ENCODE data around the gene TTLL12. TPM values are rescaled to one million over a fixed set of nuclear protein-coding genes. Genes with fewer than 3 reads are reported as not detected.

The TTLL12 gene
- total RNA-seq, 4 donors from 2014 or later: 43.6 to 93.9 (median 81.4) TPM

DNA sequence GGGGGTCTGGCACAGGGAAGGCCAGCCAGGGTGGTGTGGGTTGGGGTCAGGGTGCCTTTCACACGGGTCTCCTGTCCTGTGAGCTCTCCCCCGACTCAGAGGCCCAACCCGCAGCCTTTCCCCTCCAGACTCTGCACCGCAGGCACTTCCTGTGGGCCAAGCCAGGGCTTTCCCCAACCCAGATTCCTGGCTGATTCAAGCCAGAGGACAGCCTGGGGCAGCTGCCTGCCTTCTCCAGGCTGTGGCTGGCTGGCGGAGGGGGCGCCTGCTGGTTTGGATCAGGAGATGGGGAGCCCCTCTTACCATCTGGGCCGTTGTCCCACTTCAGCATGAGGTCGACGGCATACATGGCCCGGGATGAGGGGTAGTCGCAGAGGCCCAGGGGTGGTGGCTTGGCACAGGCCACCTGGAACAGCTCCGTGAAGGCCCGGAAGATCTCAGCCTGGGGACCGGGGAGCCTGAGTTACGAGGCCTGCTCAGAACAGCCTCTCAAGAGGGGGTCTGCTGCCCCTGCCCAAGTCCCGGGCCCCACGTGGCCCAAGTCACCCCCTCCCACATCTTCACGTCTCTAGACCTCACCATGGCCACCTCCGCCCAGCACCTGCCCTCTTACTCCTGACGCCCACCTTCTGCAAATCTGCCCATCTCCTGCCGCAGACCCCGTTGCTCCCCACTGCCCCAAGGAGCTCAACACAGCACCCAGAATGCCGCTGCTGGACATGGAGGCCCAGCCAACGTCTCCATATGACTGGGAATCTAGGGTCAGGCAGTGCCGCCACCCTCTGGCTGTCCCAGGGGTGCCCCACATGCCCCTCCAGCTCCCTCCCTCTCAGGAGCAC is 18.2 kb downstream of the TTLL12 start:
- no peak overlapping the region for H3K4me3 ChIP-seq
- TF ChIP-seq POLR2AphosphoS5 (IDR thresholded peaks at IDR 0.05): no peak
- no peak for TF ChIP-seq EP300 (IDR thresholded peaks at IDR 0.05)
- TF ChIP-seq POLR2A (IDR thresholded peaks at IDR 0.05): no peak
- TF ChIP-seq, protein P1, sequence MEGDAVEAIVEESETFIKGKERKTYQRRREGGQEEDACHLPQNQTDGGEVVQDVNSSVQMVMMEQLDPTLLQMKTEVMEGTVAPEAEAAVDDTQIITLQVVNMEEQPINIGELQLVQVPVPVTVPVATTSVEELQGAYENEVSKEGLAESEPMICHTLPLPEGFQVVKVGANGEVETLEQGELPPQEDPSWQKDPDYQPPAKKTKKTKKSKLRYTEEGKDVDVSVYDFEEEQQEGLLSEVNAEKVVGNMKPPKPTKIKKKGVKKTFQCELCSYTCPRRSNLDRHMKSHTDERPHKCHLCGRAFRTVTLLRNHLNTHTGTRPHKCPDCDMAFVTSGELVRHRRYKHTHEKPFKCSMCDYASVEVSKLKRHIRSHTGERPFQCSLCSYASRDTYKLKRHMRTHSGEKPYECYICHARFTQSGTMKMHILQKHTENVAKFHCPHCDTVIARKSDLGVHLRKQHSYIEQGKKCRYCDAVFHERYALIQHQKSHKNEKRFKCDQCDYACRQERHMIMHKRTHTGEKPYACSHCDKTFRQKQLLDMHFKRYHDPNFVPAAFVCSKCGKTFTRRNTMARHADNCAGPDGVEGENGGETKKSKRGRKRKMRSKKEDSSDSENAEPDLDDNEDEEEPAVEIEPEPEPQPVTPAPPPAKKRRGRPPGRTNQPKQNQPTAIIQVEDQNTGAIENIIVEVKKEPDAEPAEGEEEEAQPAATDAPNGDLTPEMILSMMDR (IDR thresholded peaks at IDR 0.05): no peak
- H3K36me3 ChIP-seq: peaks cover 63% of the 10 kb centered on the region
- H3K4me1 ChIP-seq: peaks cover 25% of the 10 kb centered on the region
- no peak for DNase-seq (ENCODE audit: low spot score in 2 of 2)
- H3K27ac ChIP-seq: no peak overlapping the region
- no peaks in the 10 kb centered on the region for H3K27me3 ChIP-seq
- H3K9me3 ChIP-seq: no peaks in the 10 kb centered on the region
- 59% methylated on average over 18 of the region's 25 CpGs for WGBS

DNA sequence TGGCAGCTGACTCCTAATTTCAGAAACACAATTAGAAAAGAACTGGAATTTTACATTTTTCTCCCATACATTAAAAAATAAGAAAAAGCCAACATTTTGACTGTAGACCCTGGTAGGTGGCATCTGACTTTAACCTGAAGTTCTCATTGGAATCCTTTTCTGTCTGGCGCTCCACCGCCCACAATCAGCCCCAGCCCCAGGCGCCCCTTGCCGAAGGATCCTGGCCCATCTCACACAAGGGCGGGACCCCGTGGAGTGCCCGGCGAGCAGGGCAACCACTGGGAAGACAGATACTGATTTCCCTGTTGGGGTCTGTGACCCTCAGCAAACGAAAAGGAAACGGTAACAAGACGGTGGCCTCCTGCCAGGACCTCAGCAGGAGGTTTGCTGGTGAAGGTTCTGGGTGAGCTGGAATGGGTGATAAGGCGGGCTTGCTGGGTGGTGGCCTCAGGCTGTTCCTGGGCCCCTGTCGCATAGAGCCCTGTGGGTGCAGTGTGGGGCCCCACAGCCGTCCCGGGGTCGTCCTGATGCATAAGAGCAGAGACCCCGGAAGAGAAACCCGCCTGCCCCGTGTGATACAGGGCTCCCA is 19.8 kb downstream of the TTLL12 start:
- Histone ChIP-seq H3K27ac (no peak overlapping the region), H3K27me3 (no peaks in the 10 kb centered on the region), H3K4me3 (no peak overlapping the region), H3K36me3 (peaks cover 52% of the 10 kb centered on the region), H3K4me1 (peaks cover 37% of the 10 kb centered on the region), H3K9me3 (no peaks in the 10 kb centered on the region)
- WGBS: 91% methylated on average over 18 of the region's 19 CpGs
- DNase-seq (ENCODE audit: low spot score in 2 of 2): no peak
- TF ChIP-seq EP300 (IDR thresholded peaks at IDR 0.05): no peak
- no peak for TF ChIP-seq POLR2A (IDR thresholded peaks at IDR 0.05)
- TF ChIP-seq POLR2AphosphoS5 (IDR thresholded peaks at IDR 0.05): no peak
- TF ChIP-seq, protein P1 (IDR thresholded peaks at IDR 0.05): no peak

DNA sequence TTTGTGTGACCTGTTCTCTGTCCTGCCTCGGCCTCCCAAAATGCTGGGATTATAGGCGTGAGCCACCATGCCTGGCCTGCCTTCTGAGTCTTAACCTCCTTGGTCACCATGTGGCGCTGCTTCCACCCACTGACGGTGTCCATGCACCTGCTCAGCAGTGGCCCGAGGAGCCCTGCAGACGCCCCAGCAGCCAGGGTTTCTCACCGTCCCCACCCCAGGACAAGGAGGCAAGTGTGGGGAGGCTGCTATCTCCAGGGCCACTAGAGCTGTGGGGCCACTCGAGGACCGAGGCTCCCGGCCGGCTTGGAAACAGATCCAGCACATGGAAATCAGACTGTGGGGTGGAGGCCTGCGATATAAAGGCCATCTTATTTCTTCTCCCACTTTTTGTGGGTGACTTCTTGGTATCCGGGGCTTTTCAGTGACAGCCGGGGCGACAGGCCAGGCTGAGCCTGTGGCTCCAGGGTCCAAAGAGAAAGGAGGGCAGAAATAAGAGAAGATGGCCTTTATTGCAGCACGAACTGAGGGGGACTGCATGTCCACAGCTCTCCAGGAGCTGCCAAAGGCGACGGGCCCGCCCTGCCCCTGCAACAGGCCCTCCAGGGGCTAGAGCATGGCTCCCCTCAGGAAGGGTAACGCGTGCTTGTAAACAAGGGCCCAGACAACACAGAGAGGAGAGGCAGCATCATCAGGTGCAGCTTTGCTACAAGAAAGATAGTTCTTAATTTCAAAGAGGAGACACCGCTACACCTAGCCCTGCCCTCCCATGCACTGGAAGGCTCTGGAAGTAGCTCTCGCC is 20.6 kb downstream of the TTLL12 start:
- H3K36me3 ChIP-seq: peaks cover 51% of the 10 kb centered on the region
- 88% methylated on average over 22 of the region's 23 CpGs for WGBS
- H3K4me1 ChIP-seq: peaks cover 30% of the 10 kb centered on the region
- H3K27me3 ChIP-seq: no peaks in the 10 kb centered on the region
- no peaks in the 10 kb centered on the region for H3K9me3 ChIP-seq
- no peak overlapping the region for H3K4me3 ChIP-seq
- no peak for DNase-seq (ENCODE audit: low spot score in 2 of 2)
- H3K27ac ChIP-seq: no peak overlapping the region
- TF ChIP-seq POLR2A (IDR thresholded peaks at IDR 0.05): no peak
- TF ChIP-seq, protein P1 (IDR thresholded peaks at IDR 0.05): no peak
- no peak for TF ChIP-seq POLR2AphosphoS5 (IDR thresholded peaks at IDR 0.05)
- no peak for TF ChIP-seq EP300 (IDR thresholded peaks at IDR 0.05)

DNA sequence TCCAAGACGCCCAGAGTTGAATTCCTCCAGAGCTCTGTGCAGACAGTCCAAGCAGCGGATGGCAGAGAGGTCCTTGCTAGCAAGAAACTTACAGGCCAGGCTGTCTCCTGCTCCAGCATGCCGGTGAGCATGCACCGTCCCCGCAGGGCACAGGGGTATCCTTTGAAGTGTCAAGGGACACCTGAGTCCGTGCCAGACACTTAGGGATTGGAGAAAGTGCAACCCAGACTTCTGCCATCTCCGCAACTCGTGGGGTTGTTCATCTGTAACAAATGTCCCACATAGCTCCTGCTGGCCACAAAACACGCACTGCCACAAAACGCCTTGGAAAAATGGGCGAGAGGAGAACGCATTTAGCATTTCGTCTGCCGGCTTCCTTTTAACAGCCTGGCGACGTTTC is 22.3 kb downstream of the TTLL12 start:
- Histone ChIP-seq H3K9me3 (no peaks in the 10 kb centered on the region), H3K4me1 (peaks cover 38% of the 10 kb centered on the region), H3K27me3 (no peaks in the 10 kb centered on the region), H3K27ac (peak overlapping the region; percentile 12), H3K36me3 (peaks cover 52% of the 10 kb centered on the region), H3K4me3 (no peak overlapping the region)
- DNase-seq (ENCODE audit: low spot score in 2 of 2): no peak
- no peak for TF ChIP-seq EP300 (IDR thresholded peaks at IDR 0.05)
- TF ChIP-seq, protein P1 (IDR thresholded peaks at IDR 0.05): no peak
- no peak for TF ChIP-seq POLR2A (IDR thresholded peaks at IDR 0.05)
- TF ChIP-seq POLR2AphosphoS5 (IDR thresholded peaks at IDR 0.05): no peak
- WGBS: 28% methylated on average over 16 of the region's 16 CpGs
